ENCODE results near the gene ITGAX.

GRCh38 chr16:31412750-31413149 lies 57.8 kb downstream of the ITGAX start:
- no peak for TF ChIP-seq ZNF274 (IDR thresholded peaks at IDR 0.05; ENCODE audit: low read depth, low read length)
- TF ChIP-seq YY1 (IDR thresholded peaks at IDR 0.05; ENCODE audit: insufficient read depth, insufficient read length) = no peak
- no peak for TF ChIP-seq SUZ12 (IDR thresholded peaks at IDR 0.05; ENCODE audit: extremely low read depth, insufficient read depth, insufficient read length)
